ENCODE data around the gene BCL6.

Gene BCL6

DNA sequence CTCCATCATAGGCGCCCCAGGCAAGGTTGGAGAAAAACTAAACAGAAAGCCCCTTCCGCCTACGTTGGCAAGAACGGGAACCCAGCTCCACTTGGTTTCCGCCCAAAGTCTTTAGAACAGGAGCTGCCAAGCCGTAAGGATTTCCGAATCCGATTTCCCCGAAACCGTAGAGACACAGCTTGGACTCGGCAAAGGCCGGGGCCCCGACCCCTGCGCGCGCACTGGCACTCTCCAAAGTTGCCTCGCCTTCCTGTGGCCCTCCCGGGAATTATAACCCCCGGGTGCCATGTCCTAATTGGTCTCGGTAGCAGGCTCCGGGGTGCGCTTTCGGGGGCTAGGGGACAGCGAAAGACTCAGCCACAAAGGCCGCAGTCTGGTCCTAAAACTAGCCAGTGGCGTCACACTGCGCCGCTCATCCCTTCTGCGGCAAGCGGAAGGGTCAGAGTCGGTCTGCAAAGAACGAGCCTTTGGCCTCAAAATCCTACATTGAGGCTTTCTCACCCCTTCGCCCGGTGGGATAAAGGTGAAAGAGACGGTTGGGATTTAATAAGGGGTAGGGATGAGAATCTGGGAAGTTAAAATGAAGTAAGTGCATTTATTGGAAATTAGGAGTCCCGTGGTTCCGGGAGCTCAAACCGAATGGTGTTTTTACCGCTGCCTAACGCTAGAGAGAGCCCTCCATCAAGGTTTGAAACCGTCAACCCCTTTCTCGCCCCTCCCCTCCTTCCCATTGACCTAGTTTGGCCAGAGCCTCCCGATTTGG, 6.8 kb downstream of the BCL6 start:
- DNase-seq (ENCODE audit: low read depth) = no peak

DNA sequence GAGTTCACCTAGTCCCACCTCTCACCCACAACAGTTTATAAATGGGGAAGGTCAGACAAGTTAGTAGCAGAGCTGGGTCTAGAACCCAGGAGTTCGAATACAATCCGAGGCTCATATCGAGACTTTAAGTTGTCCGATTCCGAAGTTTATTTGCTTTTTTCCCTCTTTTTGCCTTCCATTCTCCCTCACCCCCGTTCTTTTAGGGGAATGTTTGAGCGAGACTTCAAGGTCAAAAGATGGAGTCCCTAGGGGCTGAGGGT, 7.3 kb downstream of the BCL6 start:
- no peak for DNase-seq (ENCODE audit: low read depth)

DNA sequence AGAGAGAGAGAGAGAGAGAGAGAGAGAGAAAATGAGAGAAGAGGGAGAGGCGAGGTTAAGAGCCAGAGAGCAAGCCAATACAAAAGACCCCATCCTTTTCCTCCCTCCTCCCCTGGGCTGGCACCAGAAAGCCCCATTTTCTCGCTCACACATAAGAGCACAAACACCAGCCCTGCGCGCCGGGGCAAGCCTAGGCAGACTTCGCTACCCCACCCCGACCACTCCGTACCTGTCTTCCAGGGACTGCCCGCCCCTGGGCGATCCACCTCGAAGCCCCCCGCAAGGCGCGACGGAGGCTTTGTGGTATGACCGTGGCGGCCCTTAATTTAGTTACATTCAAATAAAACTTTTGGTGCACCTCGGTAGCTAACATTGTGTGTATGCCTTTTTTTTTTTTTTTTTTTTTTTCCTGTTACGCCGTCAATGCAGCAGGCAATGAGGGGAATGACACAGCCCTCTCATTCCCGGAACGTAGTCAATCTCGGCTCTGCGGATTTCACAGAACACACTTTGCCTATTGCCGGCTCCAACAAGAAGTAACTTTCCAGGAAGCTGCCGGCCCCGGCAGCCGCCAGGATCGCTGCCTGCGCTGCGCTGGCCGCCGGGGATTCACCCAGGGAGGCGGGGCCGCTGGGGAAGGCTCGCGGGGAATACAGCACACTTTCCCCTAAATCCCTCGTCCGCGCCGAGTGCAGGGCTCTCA, 7.7 kb downstream of the BCL6 start:
- DNase-seq (ENCODE audit: low read depth) = no peak

DNA sequence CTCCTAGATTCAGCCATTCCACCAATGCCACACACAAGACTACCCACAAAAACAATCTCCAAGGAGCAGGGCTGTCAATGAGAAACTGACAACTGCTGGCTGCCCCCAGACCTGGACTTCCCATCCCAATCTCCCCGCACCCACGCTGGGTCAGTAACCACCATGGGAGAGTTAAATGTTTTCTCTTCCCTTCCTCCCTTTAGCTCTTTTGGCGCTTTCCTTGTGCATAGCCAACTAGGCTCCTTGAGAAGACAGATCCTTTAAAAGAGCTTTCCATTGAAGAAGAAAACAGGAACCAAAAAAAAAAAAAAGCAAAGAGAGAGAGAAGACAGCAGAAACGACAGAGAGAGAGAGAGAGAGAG, 8.3 kb downstream of the BCL6 start:
- no peak for DNase-seq (ENCODE audit: low read depth)

DNA sequence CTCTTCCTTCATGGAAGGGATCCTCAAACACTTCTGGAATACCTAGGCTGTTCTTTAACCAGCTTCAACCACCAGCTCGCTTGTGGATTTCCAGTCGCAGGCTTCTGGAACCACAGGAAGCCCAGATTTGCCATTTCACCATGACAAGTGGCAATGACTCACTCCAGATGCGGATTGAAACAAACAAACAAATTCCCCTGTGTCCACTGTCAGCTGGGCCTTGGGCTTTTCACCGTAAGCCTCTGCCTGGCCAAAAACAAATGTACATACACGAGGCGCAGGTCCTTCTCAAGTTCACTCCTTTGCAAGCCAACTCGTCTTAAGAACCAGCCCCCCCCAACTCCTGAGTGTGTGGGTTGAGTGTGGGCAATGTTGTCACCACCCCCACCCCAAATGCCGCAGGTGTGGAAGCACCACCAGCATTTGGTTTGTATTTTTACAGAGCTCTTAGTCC, 8.8 kb downstream of the BCL6 start:
- no peak for DNase-seq (ENCODE audit: low read depth)

DNA sequence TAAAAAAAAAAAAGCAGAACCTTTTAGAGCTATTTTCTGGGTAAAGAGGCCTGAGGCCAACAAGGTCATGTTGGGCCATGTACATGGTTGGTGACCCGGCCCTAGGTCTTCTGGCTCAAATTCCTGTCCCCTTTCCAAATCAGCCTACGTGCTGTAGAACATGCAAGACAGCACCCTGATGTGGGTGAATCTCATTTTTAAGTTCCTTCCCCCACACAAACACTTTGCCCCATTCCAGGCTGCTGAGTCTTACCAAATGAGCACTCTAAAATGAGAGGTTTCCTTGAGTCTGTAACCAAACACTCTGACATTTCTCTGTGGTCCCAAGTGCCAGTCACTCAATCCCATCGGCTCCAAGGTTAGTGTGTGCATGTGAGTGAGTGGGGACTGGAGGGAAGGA, 9.4 kb downstream of the BCL6 start:
- no peak for DNase-seq (ENCODE audit: low read depth)

DNA sequence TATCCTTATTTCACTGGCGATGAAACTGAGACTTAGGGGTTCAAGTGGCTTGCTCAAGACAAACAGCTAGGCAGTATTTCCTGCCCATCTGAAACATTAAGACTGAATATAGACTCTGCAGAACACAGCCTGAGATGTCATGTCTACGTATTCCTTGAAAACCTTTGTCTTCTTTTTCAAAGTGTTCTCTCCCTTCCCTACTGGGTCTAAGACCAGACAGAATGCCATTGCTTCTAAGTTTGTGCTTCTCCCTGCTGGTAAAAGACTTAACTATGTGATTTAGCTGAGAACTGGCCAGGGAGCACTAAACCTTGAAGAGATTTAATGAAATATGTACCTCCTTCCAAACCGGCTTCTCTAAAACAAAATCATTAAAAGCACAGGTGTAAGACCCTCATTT, 9.9 kb downstream of the BCL6 start:
- DNase-seq (ENCODE audit: low read depth) = no peak

DNA sequence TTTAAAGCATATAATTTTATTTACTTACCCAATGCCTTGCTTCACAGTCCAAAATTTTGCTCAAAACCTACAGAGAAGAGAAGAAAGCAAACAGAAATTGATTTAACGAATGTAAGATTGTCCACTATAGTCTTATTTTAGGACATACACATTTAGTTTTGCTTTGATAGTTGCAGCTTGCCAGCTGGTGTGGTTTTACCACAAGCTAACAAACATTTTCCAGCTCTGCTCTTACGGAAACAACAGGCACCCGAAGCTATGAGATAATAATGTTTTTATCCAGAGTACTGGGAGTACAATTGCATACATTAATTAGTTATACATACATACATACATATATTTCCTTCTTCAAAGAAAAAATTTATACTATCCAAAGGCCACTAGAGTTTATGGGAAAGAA, 10.4 kb downstream of the BCL6 start:
- no peak for DNase-seq (ENCODE audit: low read depth)

- DNase-seq (ENCODE audit: low read depth) = no peak
Observed at GRCh38 chr3:187733371-187733770, 11.9 kb downstream of the BCL6 start.

DNA sequence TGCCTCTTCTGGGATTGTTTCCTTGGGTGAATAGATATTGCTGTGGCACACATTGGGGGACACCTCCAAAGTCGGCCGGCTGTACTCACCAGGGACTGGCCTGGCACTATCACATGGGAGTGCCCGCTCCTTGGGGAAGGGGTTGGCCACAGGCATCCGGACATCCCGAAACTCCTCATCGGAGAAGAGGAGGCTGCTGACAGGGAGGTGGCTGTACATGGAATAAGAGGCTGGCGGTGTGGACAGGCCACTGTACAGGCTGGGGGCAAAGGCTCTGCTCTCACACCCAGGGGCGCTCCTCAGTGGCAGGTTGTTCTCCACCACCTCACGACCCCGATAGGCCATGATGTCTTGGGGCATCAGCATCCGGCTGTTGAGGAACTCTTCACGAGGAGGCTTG, 15.7 kb downstream of the BCL6 start:
- no peak for DNase-seq (ENCODE audit: low read depth)

- DNase-seq (ENCODE audit: low read depth) = no peak
Observed at GRCh38 chr3:187728940-187729583, 16.2 kb downstream of the BCL6 start.

DNA sequence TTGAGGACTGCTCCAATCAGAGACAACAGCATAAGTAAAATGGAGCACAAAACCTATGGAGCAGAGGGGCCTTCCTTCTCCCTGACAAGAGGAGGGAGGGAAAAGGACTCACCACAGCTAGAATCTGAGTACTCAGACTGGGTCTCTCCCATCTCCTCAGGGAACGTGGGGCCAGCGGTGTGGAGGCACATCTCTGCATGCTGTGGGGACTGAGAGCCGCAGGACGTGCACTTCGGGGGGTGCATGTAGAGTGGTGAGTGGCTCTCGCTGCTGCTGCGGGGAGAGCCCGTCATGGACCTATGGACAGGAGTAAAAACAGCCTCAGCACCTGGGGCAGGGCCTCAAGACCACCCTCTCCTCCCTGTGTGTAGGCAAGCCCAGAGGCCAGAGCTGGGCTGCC, 17.0 kb downstream of the BCL6 start:
- no peak for DNase-seq (ENCODE audit: low read depth)

DNA sequence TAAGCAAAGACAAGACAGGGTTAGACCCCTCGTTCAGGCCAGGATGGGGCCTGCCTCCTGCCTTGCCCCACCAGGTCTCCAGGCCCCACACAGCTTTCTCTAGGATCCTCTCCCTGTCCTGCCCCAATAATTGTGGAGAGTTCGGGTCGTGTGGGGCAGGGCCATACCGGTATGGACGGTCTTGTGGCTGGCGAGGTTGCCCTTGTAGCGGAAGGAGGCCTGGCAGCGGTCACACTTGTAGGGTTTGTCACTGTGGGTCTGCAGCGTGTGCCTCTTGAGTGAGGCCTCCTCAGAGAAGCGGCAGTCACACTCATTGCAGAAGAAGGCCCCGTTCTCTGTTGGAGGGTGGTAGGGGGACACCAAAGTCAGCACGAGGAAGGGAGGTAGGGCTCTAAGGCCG, 18.7 kb downstream of the BCL6 start:
- DNase-seq (ENCODE audit: low read depth) = no peak

- DNase-seq (ENCODE audit: low read depth) = no peak
Observed at GRCh38 chr3:187725653-187726370, 19.5 kb downstream of the BCL6 start.

GRCh38 chr3:187725224-187725623, 20.0 kb downstream of the BCL6 start:
- DNase-seq (ENCODE audit: low read depth) = no peak

DNA sequence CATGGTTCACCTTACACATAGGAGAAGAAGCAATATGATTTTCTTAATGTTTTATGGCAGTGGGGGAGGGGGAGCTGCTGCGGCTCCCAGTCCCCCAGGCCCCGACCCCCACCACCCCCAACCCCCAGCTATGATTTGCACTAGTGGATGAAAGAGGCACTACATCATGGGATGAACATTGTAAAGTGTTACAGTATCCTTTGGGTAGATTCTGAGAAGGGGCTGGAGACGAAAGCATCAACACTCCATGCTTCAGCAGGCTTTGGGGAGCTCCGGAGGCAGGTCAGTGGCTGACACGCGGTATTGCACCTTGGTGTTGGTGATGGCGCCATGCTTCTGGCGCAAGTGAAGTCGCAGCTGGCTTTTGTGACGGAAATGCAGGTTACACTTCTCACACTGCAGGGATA, 23.1 kb downstream of the BCL6 start:
- no peak for DNase-seq (ENCODE audit: low read depth)

- DNase-seq (ENCODE audit: low read depth) = no peak
Observed at GRCh38 chr3:187721055-187721454, 24.2 kb downstream of the BCL6 start.

- no peak for DNase-seq (ENCODE audit: low read depth)
Observed at GRCh38 chr3:187720337-187720670, 25.0 kb downstream of the BCL6 start.

- no peak for DNase-seq (ENCODE audit: low read depth)
Observed at GRCh38 chr3:187719628-187720336, 25.5 kb downstream of the BCL6 start.

GRCh38 chr3:187718802-187719201, 26.5 kb downstream of the BCL6 start:
- DNase-seq (ENCODE audit: low read depth) = no peak

DNA sequence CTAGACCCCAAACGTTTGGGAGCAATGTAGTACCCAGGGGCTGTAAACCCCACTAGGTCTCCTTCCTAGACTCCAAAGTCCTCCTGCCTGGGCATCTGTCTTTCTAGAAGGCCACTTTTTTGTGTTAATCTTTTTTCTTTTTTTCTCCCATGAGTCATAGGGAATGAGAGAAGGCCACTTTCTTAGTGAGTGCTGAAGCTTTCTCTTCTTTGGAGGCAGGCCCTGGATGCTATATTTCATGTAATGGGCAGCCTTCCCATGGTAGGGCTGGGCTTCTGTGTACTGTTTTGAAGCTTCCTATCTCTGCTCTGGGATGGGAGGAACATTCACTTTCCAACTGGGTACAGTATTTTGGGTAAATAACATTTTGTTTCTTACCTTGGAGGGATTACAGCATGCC, 27.7 kb downstream of the BCL6 start:
- no peak for DNase-seq (ENCODE audit: low read depth)

DNA sequence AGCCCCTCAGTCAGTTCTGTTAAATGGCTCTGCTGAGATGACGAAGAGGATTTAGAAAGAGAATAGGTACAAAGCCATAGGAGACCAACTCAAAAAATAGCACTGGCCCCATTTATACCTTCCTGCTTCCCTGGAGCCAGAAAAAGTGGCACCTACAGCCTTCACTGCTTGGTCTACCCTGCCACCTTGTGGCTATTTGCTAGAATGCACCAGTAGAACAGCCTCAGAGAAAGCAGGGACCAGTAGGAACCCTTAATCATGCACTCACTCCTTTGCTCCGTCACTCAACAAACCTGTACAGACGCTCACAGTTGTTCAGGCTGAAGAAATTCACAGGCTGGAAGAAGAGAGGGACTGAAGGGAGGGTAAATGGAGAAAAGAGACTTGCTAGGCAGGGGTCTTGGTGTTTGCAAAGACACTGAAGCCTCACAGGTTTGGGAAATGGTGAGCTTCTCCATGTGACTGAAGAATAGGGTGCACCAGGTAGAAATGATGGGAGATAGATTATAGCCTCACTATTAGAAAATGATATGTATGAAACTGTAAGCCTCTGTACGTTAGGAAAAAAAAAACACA, 30.8 kb downstream of the BCL6 start:
- peak; percentile 43 for DNase-seq (ENCODE audit: low read depth)
